ENCODE data around the gene MYH14.
A peak's percentile ranks its signal among the peaks of the same experiment; 100 is the strongest.
"Not testable (repeated sequence)": the region's sequence is repeated elsewhere in the genome, so short reads cannot be mapped to it uniquely, and the experiment has no call there.

MYH14 gene

GRCh38 chr19:50337031-50337430 is 133.6 kb downstream of the MYH14 start:
- DNase-seq: not testable (repeated sequence)

GRCh38 chr19:50340331-50340730 is 136.9 kb downstream of the MYH14 start:
- DNase-seq: no peak

- no peak for DNase-seq
Observed at GRCh38 chr19:50341091-50341564, 137.7 kb downstream of the MYH14 start.

- DNase-seq: no peak
Observed at GRCh38 chr19:50344661-50345318, 141.4 kb downstream of the MYH14 start.

- not testable (repeated sequence) for DNase-seq
Observed at GRCh38 chr19:50347089-50347581, 143.7 kb downstream of the MYH14 start.

GRCh38 chr19:50349277-50350057 is 146.0 kb downstream of the MYH14 start:
- no peak for DNase-seq

- no peak for DNase-seq
Observed at GRCh38 chr19:50352242-50352641, 148.8 kb downstream of the MYH14 start.

GRCh38 chr19:50353487-50353880 is 150.1 kb downstream of the MYH14 start:
- DNase-seq: not testable (repeated sequence)

- no peak for DNase-seq
Observed at GRCh38 chr19:50356691-50357177, 153.3 kb downstream of the MYH14 start.

GRCh38 chr19:50357178-50358100 is 154.0 kb downstream of the MYH14 start:
- DNase-seq: peak; percentile 79

GRCh38 chr19:50358483-50359327 is 155.3 kb downstream of the MYH14 start:
- DNase-seq: peak; percentile 84

GRCh38 chr19:50359328-50359818 is 156.0 kb downstream of the MYH14 start:
- no peak for DNase-seq

All from right forelimb (tissue), 1 donor.